Ovary (tissue), 9 donors: ENCODE data around the gene NFYB. TPM values are rescaled to one million over a fixed set of nuclear protein-coding genes. Genes with fewer than 3 reads are reported as not detected.
"Not testable (repeated sequence)": the region's sequence is repeated elsewhere in the genome, so short reads cannot be mapped to it uniquely, and the experiment has no call there.

ENCODE experiments used
- DNase-seq, 5 donors: peaks; one replicate each; pipeline ENCODE4 v3.0.0-alpha.2; 2019 to 2020
- H3K27ac ChIP-seq, 2 donors: fragments of 200-600 bp; one replicate each; pipeline versions ENCODE4 v1.5.1 to v1.8.0; 2019 to 2022
- H3K27me3 ChIP-seq: fragments of 200-600 bp; one replicate; pipeline ENCODE4 v1.8.0; 2022
- H3K36me3 ChIP-seq: fragments of 200-600 bp; sonication (generic); one replicate; pipeline ENCODE4 v1.5.1; 2019
- H3K4me1 ChIP-seq: one replicate; pipeline ENCODE4 v1.8.1; 2013; ENCODE audit warnings: mild to moderate bottlenecking, moderate library complexity; ENCODE audit not compliant: insufficient read depth
- H3K4me3 ChIP-seq: fragments of 200-600 bp; sonication (generic); one replicate; pipeline ENCODE4 v1.5.1; 2017
- H3K9me3 ChIP-seq, 2 donors: fragments of 200-600 bp in 1 of 2; sonication (generic) in 1 of 2; one replicate each; pipeline versions ENCODE4 v1.5.1 to v1.8.1; 2013 to 2019; ENCODE audit warnings: mild to moderate bottlenecking in 1 of 2, moderate library complexity in 1 of 2
- EP300 ChIP-seq: sonication (generic); formaldehyde crosslinking; IDR thresholded peaks from one replicate; pipeline ENCODE4 v1.6.1; 2017; ENCODE audit warnings: antibody characterized with exemption
- POLR2A ChIP-seq: fragments of 450-650 bp; IDR thresholded peaks from one replicate; pipeline ENCODE4 v1.6.1; 2017; ENCODE audit warnings: antibody characterized with exemption, mild to moderate bottlenecking, moderate library complexity
- WGBS, 3 donors: extraction: QIAGEN DNeasy Blood & Tissue Kit in 1 of 3; methylation state at CpG; one replicate each; pipeline versions ENCODE4 v1.1.5 to v1.1.7; 2013 to 2017; 5-methylcytosine and 5-hydroxymethylcytosine counted together
- intact Hi-C, 4 donors: fragments of 100-400 bp; cut with DNase I; formaldehyde crosslinking; loops; one replicate each; pipeline versions ENCODE4 v1.11.0 to v1.15.1; 2022 to 2023
- polyA plus RNA-seq, 2 donors: library from polyadenylated mRNA; stranded (reverse); fragments of 200-250 nt in 1 of 2; fragments of 350-450 nt in 1 of 2; fragmentation: Illumina TruSeq in 1 of 2; extraction: RNeasy Lipid Tissue Mini Kit (QIAGEN cat#74804) in 1 of 2; gene quantifications; one replicate each; pipeline ENCODE4 v1.2.3, GENCODE V29; 2013 to 2014
- total RNA-seq, 7 donors: library from RNA; depleted of rRNA in 2 of 7; stranded (reverse); fragments of >200 nt in 2 of 7; fragmentation: NEBNext Ultra II Directional in 3 of 7; extraction: Animal tissue kit (Norgen Biotek cat#: 25700) in 3 of 7; gene quantifications; one replicate each; pipeline versions ENCODE4 v1.1.0 to v1.2.4, GENCODE V29; 2016 to 2023
- TF ChIP-seq, protein P1 (sequence below), 3 donors: fragments of 450-650 bp in 2 of 3; fragments of 200-600 bp in 1 of 3; IDR thresholded peaks; one replicate each; pipeline versions ENCODE4 v1.5.1 to v1.8.0; 2016 to 2022; ENCODE audit warnings: antibody characterized with exemption in 3 of 3, mild to moderate bottlenecking in 1 of 3
- donor health status: DM: no; HTN: no; CAD: no; lungs with moderate emphysema.
- donor health status: DM: no; HTN: no; CAD: no.
- donor health status: Bipolar disorder and iron deficiency.
- donor health status: DM: yes; HTN: yes; CAD: no.
- donor health status: DM: no; HTN: no; CAD: no.
- donor health status: DM: yes; HTN: yes; CAD: no.

Gene NFYB
- total and polyA plus RNA-seq, 9 donors: 23.7 to 39.1 (median 29.5) TPM

DNA sequence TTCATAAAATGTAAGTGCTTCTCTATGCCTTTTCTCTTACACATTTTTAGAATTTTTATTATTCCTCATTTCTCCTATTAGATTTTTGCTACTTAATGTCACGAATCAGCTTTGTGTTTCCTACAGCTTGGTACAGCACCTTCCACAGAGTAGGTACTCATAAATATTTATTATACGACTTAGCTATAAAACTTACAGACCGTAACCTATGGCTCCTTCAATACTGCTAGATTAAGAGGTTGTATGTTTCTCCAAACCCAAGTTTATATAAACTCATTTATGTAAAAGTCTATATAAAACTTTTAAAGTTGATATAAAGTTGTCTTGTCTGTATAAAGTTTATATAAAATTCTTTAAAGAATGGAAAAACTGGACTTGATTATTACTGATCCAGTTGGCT is 11.5 kb downstream of the NFYB start:
- WGBS, 3 donors: 91 to 93% (median 92%) methylated on average over 3 of the region's 3 CpGs
- Histone ChIP-seq H3K27me3 (no peaks in the 10 kb centered on the region), H3K27ac (no peak overlapping the region), H3K4me1 (peaks cover 3% of the 10 kb centered on the region), H3K4me3 (no peak overlapping the region), H3K36me3 (no peaks in the 10 kb centered on the region), H3K9me3 (no peaks in the 10 kb centered on the region)
- TF ChIP-seq, protein P1, sequence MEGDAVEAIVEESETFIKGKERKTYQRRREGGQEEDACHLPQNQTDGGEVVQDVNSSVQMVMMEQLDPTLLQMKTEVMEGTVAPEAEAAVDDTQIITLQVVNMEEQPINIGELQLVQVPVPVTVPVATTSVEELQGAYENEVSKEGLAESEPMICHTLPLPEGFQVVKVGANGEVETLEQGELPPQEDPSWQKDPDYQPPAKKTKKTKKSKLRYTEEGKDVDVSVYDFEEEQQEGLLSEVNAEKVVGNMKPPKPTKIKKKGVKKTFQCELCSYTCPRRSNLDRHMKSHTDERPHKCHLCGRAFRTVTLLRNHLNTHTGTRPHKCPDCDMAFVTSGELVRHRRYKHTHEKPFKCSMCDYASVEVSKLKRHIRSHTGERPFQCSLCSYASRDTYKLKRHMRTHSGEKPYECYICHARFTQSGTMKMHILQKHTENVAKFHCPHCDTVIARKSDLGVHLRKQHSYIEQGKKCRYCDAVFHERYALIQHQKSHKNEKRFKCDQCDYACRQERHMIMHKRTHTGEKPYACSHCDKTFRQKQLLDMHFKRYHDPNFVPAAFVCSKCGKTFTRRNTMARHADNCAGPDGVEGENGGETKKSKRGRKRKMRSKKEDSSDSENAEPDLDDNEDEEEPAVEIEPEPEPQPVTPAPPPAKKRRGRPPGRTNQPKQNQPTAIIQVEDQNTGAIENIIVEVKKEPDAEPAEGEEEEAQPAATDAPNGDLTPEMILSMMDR (IDR thresholded peaks at IDR 0.05): no peak
- TF ChIP-seq EP300 (no peak), POLR2A (no peak)
- intact Hi-C loops: no loop called here
- no peak for DNase-seq

DNA sequence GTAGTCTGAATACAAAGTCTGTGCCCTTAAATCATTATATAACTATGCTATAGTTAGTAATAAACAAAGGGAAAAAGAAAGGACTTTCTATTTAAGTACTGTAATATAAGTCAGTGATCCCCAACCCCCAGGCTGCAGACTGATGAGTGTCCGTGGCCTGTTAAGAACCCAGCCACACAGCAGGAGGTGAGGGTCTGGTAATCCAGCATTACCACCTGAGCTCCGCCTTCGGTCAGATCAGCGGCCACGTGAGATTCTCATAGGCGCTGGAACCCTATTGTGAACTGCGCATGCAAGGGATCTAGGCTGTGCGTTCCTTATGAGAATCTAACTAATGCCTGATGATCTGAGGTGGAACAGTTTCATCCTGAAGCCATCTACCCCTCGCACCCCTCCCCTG is 15.7 kb downstream of the NFYB start:
- no peaks in the 10 kb centered on the region for H3K27me3 ChIP-seq
- no peak for DNase-seq
- 89 to 98% (median 93%) methylated on average over 9 of the region's 9 CpGs for WGBS, 3 donors
- no peak overlapping the region for H3K4me3 ChIP-seq
- TF ChIP-seq, protein P1 (IDR thresholded peaks at IDR 0.05): no peak
- TF ChIP-seq EP300 (no peak), POLR2A (no peak)
- H3K36me3 ChIP-seq: no peaks in the 10 kb centered on the region
- intact Hi-C loops: no loop called here
- H3K27ac ChIP-seq: no peak overlapping the region
- H3K9me3 ChIP-seq: no peaks in the 10 kb centered on the region
- H3K4me1 ChIP-seq: no peaks in the 10 kb centered on the region

DNA sequence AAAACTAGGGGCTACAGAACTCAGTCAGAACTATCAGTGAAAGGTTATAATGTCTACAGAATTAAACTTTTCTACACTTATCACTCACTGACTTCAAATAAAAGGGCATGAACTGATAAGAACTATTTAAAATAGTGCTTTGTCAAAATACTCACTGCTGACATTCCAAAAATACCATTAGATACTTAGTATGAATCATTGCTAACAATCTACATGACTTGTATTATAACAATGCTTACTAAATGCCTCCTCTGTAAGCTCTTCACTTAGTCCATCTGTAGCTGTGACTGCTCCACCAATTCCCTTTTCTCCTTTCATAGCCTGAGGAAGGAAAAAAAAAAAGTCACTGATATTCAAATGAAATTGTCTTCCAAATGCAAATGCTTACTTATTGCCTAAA is 17.0 kb downstream of the NFYB start:
- TF ChIP-seq EP300: no peak
- TF ChIP-seq, protein P1 (IDR thresholded peaks at IDR 0.05): no peak
- TF ChIP-seq POLR2A: no peak
- no peak overlapping the region for H3K27ac ChIP-seq
- no peaks in the 10 kb centered on the region for H3K27me3 ChIP-seq
- no peaks in the 10 kb centered on the region for H3K9me3 ChIP-seq
- H3K36me3 ChIP-seq: no peaks in the 10 kb centered on the region
- H3K4me3 ChIP-seq: no peak overlapping the region
- H3K4me1 ChIP-seq: no peaks in the 10 kb centered on the region
- DNase-seq: no peak
- intact Hi-C loops: no loop called here

DNA sequence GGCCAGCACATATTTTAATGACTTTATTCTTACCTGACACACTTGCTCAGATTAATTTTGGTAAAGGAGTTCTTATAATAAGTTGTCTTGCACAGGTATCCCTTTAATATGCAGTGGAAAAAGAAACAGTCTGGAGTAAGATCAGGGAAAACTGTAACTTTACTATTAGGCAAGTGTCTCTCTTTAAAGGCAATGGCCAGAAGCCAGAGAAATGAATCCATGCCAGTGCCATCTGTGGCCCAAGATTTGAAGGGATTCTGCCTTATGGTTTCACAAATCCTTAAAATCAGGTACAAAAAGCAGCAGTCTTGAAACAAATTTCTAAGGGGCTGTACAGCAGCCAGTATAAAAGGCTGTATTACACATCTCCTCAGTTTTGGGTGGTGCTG is 22.4 kb downstream of the NFYB start:
- no peaks in the 10 kb centered on the region for H3K4me1 ChIP-seq
- intact Hi-C loops: no loop called here
- H3K4me3 ChIP-seq: no peak overlapping the region
- TF ChIP-seq EP300 (no peak), POLR2A (no peak)
- TF ChIP-seq, protein P1 (IDR thresholded peaks at IDR 0.05): no peak
- H3K27me3 ChIP-seq: no peaks in the 10 kb centered on the region
- H3K9me3 ChIP-seq: no peaks in the 10 kb centered on the region
- no peak overlapping the region for H3K27ac ChIP-seq
- no peak for DNase-seq
- no peaks in the 10 kb centered on the region for H3K36me3 ChIP-seq

DNA sequence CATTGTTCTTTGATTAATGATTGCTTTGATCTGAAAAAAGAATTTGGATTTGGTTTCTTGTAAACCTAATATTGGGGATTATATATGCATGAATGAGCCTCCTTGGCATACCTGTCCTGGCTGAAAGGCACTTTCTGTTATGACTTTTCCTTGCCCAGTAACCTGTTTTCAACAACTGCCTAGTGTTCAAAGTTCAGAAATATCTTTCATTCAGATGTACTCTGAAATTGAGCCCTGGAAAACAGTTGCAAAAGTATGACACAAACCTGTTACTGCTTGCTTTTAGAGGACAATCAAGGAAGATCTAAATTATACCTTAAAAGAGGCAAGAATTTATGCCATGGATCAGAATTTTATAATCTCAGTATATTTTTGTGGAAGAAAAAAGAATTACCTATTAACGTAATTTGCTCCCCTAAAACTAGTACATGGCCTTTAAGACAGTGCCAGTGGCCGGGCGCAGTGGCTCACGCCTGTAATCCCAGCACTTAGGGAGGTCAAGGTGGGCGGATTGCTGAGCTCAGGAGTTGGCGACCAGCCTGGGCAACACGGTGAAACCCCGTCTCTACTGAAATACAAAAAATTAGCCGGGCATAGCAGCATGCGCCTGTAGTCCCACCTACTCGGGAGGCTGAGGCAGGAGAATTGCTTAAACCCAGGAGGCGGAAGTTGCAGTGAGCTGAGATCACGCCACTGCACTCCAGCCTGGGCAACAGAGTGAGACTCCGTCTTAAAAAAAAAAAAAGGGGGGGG is 23.0 kb downstream of the NFYB start:
- H3K4me1 ChIP-seq, H3K4me3 ChIP-seq, H3K36me3 ChIP-seq, H3K27ac ChIP-seq, H3K27me3 ChIP-seq, H3K9me3 ChIP-seq, intact Hi-C loops, DNase-seq: not testable (repeated sequence)
- 88 to 90% (median 90%) methylated on average over 14 of the region's 14 CpGs for WGBS, 3 donors
